Regular cardiac myocyte (primary cell): ENCODE measurements around the gene RNASE2. TPM values are rescaled to one million over a fixed set of nuclear protein-coding genes. Genes with fewer than 3 reads are reported as not detected.

ENCODE experiments used
- total RNA-seq: library from RNA; depleted of rRNA; stranded (reverse); fragments of >200 nt; gene quantifications from 2 replicates; pipeline ENCODE4 v1.2.3, GENCODE V29; 2014

Gene RNASE2
- not detected in 2 replicates for total RNA-seq

DNA sequence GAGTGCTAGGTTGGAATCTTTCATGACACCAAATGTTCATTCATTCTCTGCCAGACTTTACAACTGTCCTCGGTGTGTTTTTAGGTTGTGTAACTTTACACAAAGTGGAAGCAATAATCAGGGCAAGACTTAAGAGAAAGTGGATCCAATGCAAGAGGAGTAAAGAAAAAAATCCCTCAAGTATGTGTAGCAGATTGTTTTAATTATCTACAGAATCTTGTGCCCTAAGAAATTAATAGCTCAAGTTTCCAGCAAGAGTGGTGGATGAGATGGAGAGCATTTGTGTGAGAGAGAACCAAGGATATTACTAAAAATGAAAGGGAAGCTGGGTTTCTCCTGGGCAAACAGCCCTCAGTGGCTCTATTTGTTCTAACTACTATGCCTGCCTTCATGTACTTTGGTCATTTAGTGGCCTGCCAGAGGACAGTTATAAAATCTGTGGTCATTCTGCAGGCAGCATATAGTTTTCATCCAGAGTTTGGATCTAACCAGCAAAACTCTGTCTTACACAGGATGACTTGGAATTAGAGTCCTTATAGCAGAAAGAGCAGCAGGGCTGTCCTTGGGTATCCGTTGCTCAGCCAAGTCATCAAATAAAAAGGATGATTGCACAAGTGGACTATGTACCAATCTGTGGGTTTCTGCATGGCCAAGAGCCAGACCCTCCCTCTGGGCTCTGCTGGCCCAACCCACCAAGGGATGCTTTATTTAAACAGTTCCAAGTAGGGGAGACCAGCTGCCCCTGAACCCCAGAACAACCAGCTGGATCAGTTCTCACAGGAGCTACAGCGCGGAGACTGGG, at the start of gene RNASE2:
Gene RNASE2 (plus strand): TSS at position 752 of the 802 bp plus-strand sequence. CDS start 285 bp downstream, outside the sequence.

DNA sequence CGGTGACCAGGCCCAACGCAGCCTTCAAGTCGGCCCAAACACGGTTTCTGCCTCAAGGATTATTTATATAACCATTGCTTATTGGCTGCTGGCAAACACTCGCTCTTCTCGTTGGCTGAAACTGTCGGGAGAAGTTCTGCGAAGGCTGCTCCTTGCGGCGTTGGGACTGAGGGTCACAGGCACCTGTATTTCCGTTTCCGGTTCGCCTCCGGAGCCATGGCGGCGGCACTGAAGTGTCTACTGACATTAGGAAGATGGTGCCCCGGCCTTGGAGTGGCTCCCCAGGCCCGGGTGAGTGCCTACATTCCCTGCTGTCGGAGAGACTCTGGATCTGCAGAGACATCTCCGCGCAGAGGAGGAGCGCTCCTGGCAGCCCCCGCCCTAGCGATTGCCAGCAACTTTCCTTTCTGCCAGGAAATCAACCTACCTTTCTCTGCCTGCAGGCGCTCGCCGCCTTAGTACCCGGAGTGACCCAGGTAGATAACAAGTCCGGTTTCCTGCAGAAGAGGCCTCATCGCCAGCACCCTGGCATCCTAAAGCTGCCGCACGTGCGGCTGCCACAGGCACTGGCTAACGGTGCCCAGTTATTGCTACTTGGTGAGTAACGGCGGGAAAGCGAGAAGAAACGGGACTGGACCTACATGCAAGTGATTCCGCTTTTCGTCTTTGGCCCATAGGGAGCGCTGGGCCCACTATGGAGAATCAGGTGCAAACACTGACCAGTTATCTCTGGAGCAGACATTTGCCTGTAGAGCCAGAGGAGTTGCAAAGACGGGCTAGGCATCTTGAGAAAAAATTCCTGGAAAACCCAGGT, 34.7 kb downstream of the RNASE2 start, which contains the start of gene METTL17:
Gene METTL17 (plus strand): TSS at position 194 of the 814 bp plus-strand sequence. CDS start 23 bp downstream, at position 217.

GRCh38 chr14:20998674-20999366, 43.5 kb downstream of the RNASE2 start, which contains the start of gene SLC39A2:
Gene SLC39A2 (plus strand): TSS chr14:20999293. CDS start chr14:20999447, 154 bp downstream.

Other genes starting within 250 kb of the RNASE2 start
- not detected in 2 replicates for gene EDDM3A, start 209.6 kb upstream of the RNASE2 start, total RNA-seq
- gene EDDM3B, start 187.1 kb upstream of the RNASE2 start, total RNA-seq, result not detected in 2 replicates
- gene RNASE6, start 174.2 kb upstream of the RNASE2 start, total RNA-seq, result not detected in 2 replicates
- 0.96 and 5.4 TPM in 2 replicates for gene RNASE1, start 152.6 kb upstream of the RNASE2 start, total RNA-seq
- gene RNASE3, start 64.1 kb upstream of the RNASE2 start, total RNA-seq, result not detected in 2 replicates
- gene METTL17, start 34.5 kb downstream of the RNASE2 start, total RNA-seq, result 38.3 and 44.0 TPM in 2 replicates
- gene SLC39A2, start 43.8 kb downstream of the RNASE2 start, total RNA-seq, result 0.28 TPM in 1 of 2 replicates, not detected in the other
- gene NDRG2, start 69.6 kb downstream of the RNASE2 start, total RNA-seq, result 0.38 and 10.1 TPM in 2 replicates
- gene TPPP2, start 74.7 kb downstream of the RNASE2 start, total RNA-seq, result not detected in 2 replicates
- not detected in 2 replicates for gene RNASE13, start 79.3 kb downstream of the RNASE2 start, total RNA-seq
- not detected in 2 replicates for gene RNASE7, start 86.9 kb downstream of the RNASE2 start, total RNA-seq
- gene RNASE8, start 102.3 kb downstream of the RNASE2 start, total RNA-seq, result not detected in 2 replicates
- 30.3 and 43.7 TPM in 2 replicates for gene ARHGEF40, start 114.8 kb downstream of the RNASE2 start, total RNA-seq
- gene ZNF219, start 143.2 kb downstream of the RNASE2 start, total RNA-seq, result 0.58 and 4.8 TPM in 2 replicates
- gene TMEM253, start 145.6 kb downstream of the RNASE2 start, total RNA-seq, result not detected in 2 replicates
- gene OR5AU1, start 200.6 kb downstream of the RNASE2 start, total RNA-seq, result not detected in 2 replicates